HUDEP-2 (cell line): ENCODE data around the gene KCTD16.

Experiments
- DNase-seq, 76 experiments: peaks; one replicate each; lab custom pipeline; 2025; ENCODE audit not compliant: unreplicated experiment in 76 of 76; lab: John Stamatoyannopoulos, UW

Gene KCTD16

GRCh38 chr5:144205141-144205551 is 34.5 kb downstream of the KCTD16 start:
- no peak for DNase-seq

GRCh38 chr5:144206141-144206540 is 35.5 kb downstream of the KCTD16 start:
- DNase-seq = no peak

GRCh38 chr5:144207875-144208444 is 37.3 kb downstream of the KCTD16 start:
- DNase-seq = no peak

- DNase-seq = no peak
Measured at GRCh38 chr5:144209361-144209760, 38.7 kb downstream of the KCTD16 start.

- DNase-seq = no peak
Measured at GRCh38 chr5:144210655-144211054, 40.0 kb downstream of the KCTD16 start.

GRCh38 chr5:144219869-144220268 is 49.2 kb downstream of the KCTD16 start:
- no peak for DNase-seq

- no peak for DNase-seq
Measured at GRCh38 chr5:144227363-144227999, 56.8 kb downstream of the KCTD16 start.

- DNase-seq = no peak
Measured at GRCh38 chr5:144230806-144231205, 60.1 kb downstream of the KCTD16 start.

GRCh38 chr5:144232285-144232684 is 61.6 kb downstream of the KCTD16 start:
- no peak for DNase-seq

GRCh38 chr5:144236499-144236898 is 65.8 kb downstream of the KCTD16 start:
- DNase-seq = no peak

GRCh38 chr5:144237851-144238250 is 67.2 kb downstream of the KCTD16 start:
- DNase-seq = no peak

- DNase-seq = no peak
Measured at GRCh38 chr5:144247131-144247530, 76.5 kb downstream of the KCTD16 start.

GRCh38 chr5:144248015-144248414 is 77.3 kb downstream of the KCTD16 start:
- no peak for DNase-seq

GRCh38 chr5:144249755-144250464 is 79.2 kb downstream of the KCTD16 start:
- DNase-seq = no peak

GRCh38 chr5:144254552-144254951 is 83.9 kb downstream of the KCTD16 start:
- DNase-seq = no peak

GRCh38 chr5:144260121-144260520 is 89.4 kb downstream of the KCTD16 start:
- no peak for DNase-seq

- no peak for DNase-seq
Measured at GRCh38 chr5:144265643-144266247, 95.1 kb downstream of the KCTD16 start.

GRCh38 chr5:144267961-144268513 is 97.4 kb downstream of the KCTD16 start:
- DNase-seq = no peak

- no peak for DNase-seq
Measured at GRCh38 chr5:144273232-144274027, 102.8 kb downstream of the KCTD16 start.

GRCh38 chr5:144275329-144275728 is 104.7 kb downstream of the KCTD16 start:
- DNase-seq = no peak
